Stimulated activated CD4-positive, alpha-beta T cell treated with anti-CD3 and anti-CD28 coated beads, Interleukin-12 subunit alpha, Interleukin-12 subunit beta, amount 100 ng/mL, for 24 hours (primary cell): ENCODE results near the gene SLC9C2.
"Not testable (repeated sequence)": the region's sequence is repeated elsewhere in the genome, so short reads cannot be mapped to it uniquely, and the experiment has no call there.

Experiments used
- DNase-seq, 2 experiments: peaks; one replicate each; pipeline ENCODE4 v3.0.0-alpha.2; 2020; ENCODE audit warnings: low read depth in 2 of 2

SLC9C2 gene

GRCh38 chr1:173581383-173582079, 21.3 kb downstream of the SLC9C2 start:
- DNase-seq: no peak

- DNase-seq: no peak
Measured at GRCh38 chr1:173580658-173581057, 22.2 kb downstream of the SLC9C2 start.

- no peak for DNase-seq
Measured at GRCh38 chr1:173580071-173580470, 22.8 kb downstream of the SLC9C2 start.

- DNase-seq: no peak
Measured at GRCh38 chr1:173573596-173573995, 29.3 kb downstream of the SLC9C2 start.

- DNase-seq: no peak
Measured at GRCh38 chr1:173572201-173572873, 30.5 kb downstream of the SLC9C2 start.

GRCh38 chr1:173570370-173571007, 32.4 kb downstream of the SLC9C2 start:
- no peak for DNase-seq

- DNase-seq: no peak
Measured at GRCh38 chr1:173568483-173568882, 34.4 kb downstream of the SLC9C2 start.

GRCh38 chr1:173563846-173564245, 39.0 kb downstream of the SLC9C2 start:
- DNase-seq: not testable (repeated sequence)

- no peak for DNase-seq
Measured at GRCh38 chr1:173562813-173563212, 40.1 kb downstream of the SLC9C2 start.

- DNase-seq: no peak
Measured at GRCh38 chr1:173561263-173561662, 41.6 kb downstream of the SLC9C2 start.

GRCh38 chr1:173560285-173560880, 42.5 kb downstream of the SLC9C2 start:
- no peak for DNase-seq

- DNase-seq: no peak
Measured at GRCh38 chr1:173555651-173556305, 47.1 kb downstream of the SLC9C2 start.

GRCh38 chr1:173554541-173555250, 48.2 kb downstream of the SLC9C2 start:
- DNase-seq: no peak

- no peak for DNase-seq
Measured at GRCh38 chr1:173554089-173554488, 48.8 kb downstream of the SLC9C2 start.

- no peak for DNase-seq
Measured at GRCh38 chr1:173553312-173553711, 49.6 kb downstream of the SLC9C2 start.

- DNase-seq: no peak
Measured at GRCh38 chr1:173551699-173552098, 51.2 kb downstream of the SLC9C2 start.

- DNase-seq: no peak
Measured at GRCh38 chr1:173549813-173550212, 53.1 kb downstream of the SLC9C2 start.

- no peak for DNase-seq
Measured at GRCh38 chr1:173545688-173546087, 57.2 kb downstream of the SLC9C2 start.

- DNase-seq: no peak
Measured at GRCh38 chr1:173536223-173536622, 66.6 kb downstream of the SLC9C2 start.

- DNase-seq: no peak
Measured at GRCh38 chr1:173532237-173532636, 70.6 kb downstream of the SLC9C2 start.
